Ammon's horn (tissue), 1 donor: Measurements from ENCODE around the gene DPPA4.

Experiments used
- DNase-seq: peaks from one replicate; pipeline ENCODE4 v3.0.0-alpha.2; 2016; ENCODE audit warnings: low spot score

The DPPA4 gene

GRCh38 chr3:109338322-109338721, 976 bp upstream of the DPPA4 start:
- no peak for DNase-seq

- DNase-seq = no peak
These were observed 970 bp downstream of the DPPA4 start for GRCh38 chr3:109336291-109336861.

GRCh38 chr3:109334572-109334971, 2.8 kb downstream of the DPPA4 start:
- no peak for DNase-seq

DNA sequence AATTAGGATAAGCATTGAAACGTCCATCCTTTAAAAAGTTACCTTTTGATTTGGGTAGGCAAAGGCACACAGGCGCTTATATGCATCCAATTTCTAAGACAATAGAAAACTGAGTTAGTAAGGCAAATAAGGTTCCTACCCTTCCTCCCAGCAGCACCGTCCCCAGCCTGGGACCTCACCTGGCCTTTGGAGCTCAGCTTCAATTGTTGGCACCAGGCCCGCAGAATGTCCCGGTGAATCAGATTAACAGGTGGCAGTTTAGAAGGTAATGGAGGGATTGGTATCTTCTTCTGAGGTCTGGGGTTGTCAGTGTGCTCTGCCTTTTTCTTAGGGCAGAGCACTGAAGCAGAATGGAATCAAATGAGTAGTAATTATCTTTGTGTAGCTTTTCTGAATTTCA, 5.7 kb downstream of the DPPA4 start:
- DNase-seq = no peak

GRCh38 chr3:109330405-109330804, 6.9 kb downstream of the DPPA4 start:
- DNase-seq = no peak

DNA sequence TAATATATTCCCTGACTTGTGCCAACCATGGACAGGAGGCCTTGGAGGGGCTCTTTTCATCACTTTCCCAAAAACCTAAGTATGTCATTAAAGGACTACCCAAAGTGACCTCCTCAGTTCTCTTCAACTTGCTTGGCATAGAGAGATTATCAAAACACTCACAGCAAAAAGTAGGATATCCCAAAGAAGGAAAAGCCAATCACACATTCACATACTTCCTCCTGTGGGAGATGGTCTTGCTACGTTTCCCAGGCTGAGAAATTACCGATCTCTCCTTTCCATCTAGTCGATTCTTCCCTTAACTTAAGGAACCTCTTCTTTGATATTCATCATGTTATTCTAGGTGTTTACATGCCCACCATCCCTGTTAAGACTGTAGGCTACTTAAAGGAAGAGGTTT, 9.1 kb downstream of the DPPA4 start:
- DNase-seq = no peak

- no peak for DNase-seq
These were observed 11.7 kb downstream of the DPPA4 start for GRCh38 chr3:109325657-109326056.

- DNase-seq = no peak
These were observed 12.2 kb downstream of the DPPA4 start for GRCh38 chr3:109325109-109325508.

- DNase-seq = no peak
These were observed 21.1 kb downstream of the DPPA4 start, which contains the start of gene DPPA2 for GRCh38 chr3:109316162-109316730. DPPA2 (minus strand) TSS chr3:109316517; CDS start chr3:109314542, 1,975 bp downstream.

DNA sequence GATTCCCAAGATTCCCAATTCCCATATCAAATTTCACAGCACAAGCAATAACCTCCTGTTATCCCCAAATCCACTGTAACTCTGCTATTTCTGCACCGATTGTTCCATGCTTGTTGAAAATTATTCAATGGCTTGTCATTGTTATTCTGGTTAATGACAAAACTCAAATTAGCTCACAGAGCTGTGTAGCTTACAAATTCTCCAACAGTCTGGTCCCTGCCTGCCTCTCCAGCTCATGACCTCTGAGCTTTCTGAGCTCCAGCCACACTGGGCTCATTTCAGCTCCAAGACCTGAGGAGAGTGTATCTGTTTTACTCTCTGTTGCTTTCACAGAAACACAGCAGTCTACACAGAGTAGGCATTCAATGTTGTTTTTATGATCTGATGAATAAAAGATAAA, 24.3 kb downstream of the DPPA4 start:
- no peak for DNase-seq

DNA sequence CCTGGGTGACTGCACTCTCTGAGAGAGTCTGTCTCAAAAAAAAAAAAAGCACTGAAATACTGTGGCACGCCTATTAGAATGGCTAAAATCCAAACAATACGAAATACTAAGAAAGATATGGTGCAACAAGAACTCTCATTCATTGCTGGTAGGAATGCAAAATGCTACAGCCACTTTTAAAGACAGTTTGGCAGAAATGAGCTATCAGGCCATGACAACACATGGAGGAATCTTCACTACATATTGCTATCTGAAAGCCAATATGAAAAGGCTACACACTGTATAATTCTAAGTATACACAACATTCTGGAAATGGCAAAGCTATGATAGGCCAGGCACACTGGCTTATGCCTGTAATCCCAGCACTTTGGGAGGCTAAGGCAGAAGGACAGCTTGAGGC, 39.9 kb downstream of the DPPA4 start:
- no peak for DNase-seq

DNA sequence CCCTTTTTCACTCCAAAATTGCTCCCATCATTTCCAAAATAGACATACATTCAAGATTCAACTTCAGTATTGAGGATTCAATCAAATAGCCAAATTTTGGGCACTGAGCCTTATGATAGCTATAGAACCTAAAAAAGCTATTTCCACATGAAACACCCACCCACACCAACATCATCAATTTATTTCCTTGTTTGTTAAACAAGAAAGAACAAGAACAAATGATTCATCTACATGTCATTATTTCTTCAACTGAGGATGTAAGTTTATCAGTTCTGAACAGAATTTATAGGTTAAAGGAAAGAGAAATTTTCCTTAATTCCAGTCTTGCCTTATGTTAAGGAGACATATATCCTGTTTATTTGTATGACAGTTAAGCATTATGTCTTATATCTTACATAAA, 53.3 kb downstream of the DPPA4 start:
- DNase-seq = no peak

- DNase-seq = no peak
These were observed 58.8 kb downstream of the DPPA4 start for GRCh38 chr3:109278546-109278945.

DNA sequence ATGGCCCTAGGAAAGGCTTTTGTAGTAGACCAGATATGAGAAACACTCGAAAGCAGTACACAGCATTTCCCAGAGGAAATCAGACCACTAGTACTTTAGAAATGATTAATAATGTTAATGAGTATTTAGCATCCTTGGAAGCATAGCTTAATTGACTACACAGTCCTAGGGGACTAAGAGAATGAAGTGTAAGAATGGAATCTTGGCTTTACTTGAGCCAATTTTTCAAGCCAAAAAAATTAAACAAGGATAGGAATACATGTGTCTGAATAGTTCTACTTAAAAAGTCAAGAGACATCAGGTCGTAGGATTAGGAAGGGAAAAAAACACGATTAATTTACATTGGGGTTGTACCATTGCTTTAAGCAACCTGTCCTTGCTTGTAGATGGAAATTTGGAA, 59.2 kb downstream of the DPPA4 start:
- DNase-seq = no peak
